ENCODE measurements around the gene DDX19B.
"Not testable (repeated sequence)": the region's sequence is repeated elsewhere in the genome, so short reads cannot be mapped to it uniquely, and the experiment has no call there.

The DDX19B gene

DNA sequence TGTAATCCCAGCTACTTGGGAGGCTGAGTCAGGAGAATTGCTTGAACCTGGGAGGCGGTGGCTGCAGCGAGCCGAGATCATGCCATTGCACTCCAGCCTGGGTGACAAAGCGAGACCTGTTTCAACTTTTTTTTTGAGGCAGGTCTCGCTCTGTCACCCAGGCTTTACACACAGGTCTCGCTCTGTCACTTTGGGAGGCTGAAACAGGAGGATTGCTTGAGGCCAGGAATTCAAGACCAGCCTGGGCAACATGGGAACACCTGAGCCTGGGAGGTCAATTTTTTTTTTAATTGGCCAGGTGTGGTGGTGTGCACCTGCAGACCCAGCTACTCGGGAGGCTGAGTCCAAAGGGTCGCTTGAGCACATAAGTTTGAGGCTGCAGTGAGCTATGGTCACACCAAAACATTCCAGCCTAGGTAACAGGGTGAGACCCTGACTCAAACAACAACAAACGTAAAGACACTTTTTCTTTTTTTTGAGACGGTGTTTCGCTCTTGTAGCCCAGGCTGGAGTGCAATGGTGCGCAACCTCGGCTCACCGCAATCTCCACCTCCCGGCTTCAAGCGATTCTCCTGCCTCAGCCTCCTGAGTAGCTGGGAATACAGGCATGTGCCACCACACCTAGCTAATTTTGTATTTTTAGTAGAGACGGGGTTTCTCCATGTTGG is 11.5 kb upstream of the DDX19B start:
- DNase-seq (ENCODE audit: low read depth) = not testable (repeated sequence)

- peak; percentile 82 for DNase-seq (ENCODE audit: low read depth)
Observed at GRCh38 chr16:70289229-70290094, 9.5 kb upstream of the DDX19B start, which contains the start of gene AARS1. TSS of gene AARS1 (minus strand) at chr16:70289506. CDS start at chr16:70282763, 6,743 bp downstream.

DNA sequence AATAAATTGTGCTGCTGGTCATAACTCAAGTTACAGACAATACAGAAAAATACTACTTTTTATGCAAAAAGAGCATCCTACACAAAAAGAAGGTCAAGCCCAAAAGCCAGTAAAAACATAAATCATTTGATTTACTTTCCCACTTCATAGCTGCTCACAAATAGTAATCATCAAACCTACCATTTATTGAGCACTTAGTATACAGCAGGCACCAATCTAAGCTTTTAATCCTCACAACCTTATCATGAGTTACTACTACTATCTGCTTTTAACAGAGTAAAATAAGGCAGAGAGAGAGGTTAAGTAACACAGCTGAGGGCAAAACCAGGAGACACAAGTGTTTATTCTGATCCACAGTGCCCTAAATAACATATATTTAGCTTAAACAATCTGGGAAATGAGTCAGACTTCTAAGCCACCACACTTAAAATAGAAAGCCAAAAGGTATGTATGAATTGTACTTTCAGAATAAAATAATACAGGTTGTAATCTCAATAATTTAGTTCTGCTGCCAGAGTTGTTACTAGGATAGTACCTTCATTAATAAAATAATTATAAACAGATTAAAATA is 8.0 kb upstream of the DDX19B start:
- DNase-seq (ENCODE audit: low read depth) = no peak

- not testable (repeated sequence) for DNase-seq (ENCODE audit: low read depth)
Observed at GRCh38 chr16:70292148-70292547, 6.8 kb upstream of the DDX19B start.

DNA sequence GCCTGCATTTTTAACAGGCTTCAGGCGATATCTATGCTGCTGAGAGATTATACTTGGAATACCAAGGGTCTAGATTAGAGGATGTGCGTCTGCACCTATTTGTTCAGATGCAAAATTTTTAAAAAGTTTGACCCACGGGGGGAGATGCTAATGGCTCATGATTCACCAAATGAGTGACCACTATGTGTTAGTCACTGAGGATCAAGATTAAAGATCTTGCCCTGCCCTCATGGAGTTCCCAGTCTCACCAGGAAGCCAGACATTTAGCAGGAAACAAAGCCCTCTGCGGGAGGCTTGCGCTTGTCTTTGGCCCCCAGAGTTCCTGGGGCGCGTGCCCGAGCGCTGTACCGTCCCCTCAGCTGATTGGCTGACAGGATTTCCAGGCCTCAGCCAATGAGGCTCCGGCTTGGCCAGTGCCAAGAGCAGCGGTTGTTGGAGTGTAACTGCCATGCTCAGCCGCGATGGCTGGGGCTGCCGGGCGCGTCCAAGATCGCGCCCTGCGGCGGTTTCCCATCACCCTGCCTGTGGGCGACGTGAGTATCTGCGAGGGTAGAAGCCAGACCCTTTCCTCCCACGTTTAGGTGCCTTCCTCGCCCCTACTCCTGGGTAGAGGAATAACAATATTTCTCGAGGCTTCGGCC is 4.5 kb upstream of the DDX19B start:
- no peak for DNase-seq (ENCODE audit: low read depth)

DNA sequence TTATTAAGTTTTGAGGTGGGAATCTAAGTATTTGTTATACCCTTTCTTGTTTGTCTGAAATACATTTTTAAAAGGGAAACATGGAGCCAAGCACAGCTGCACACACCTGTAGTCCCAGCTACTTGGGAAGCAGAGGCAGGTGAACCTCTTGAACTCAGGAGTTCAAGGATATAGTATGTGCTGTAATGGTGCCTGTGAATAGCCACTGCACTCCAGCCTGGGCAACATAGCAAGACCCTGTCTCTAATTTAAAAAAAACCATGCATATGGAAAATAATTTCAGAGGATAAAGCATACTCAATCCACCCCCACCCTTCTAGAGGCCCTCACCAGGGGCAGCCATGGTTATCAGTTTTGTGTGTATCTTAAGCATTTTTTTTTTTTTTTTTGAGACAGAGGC is 3.4 kb upstream of the DDX19B start:
- DNase-seq (ENCODE audit: low read depth) = no peak

DNA sequence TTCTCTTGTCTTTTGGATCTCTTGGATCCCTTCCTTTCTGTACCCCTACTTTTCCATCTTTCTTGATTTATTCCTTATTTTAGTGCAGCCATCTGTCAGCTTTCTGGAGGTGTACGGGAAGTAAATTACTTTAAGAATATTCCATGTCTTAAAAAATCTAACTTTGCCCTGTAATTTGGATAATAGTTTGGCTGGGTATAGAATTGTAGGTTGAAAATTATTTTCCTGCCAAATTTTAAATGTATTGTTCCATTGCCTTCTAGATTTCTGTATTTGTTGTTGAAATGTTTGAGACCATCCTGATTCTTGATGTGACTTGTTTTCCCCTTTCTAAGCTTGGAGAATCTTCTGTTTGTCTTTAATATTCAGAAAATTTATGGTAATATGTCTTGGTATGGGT is 2.1 kb downstream of the DDX19B start:
- DNase-seq (ENCODE audit: low read depth) = no peak

DNA sequence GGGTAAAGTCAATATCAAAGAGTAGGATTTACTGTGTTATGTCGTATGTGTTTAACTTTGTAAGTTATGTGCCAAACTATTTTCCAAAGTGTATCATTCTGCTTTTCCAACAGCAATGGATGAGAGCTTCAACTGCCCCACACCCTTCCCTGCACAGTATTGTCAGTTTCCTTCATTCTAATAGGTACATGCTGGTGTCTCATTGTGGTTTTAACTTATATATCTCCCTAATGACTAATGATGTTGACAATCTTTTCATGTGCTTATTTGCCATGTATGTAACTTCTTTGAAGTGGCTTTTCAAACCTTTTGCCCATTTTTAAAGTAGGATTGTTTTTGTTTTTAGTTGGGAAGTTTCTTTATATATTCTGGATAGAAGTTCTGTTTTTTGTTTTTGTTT is 3.8 kb downstream of the DDX19B start:
- no peak for DNase-seq (ENCODE audit: low read depth)

DNA sequence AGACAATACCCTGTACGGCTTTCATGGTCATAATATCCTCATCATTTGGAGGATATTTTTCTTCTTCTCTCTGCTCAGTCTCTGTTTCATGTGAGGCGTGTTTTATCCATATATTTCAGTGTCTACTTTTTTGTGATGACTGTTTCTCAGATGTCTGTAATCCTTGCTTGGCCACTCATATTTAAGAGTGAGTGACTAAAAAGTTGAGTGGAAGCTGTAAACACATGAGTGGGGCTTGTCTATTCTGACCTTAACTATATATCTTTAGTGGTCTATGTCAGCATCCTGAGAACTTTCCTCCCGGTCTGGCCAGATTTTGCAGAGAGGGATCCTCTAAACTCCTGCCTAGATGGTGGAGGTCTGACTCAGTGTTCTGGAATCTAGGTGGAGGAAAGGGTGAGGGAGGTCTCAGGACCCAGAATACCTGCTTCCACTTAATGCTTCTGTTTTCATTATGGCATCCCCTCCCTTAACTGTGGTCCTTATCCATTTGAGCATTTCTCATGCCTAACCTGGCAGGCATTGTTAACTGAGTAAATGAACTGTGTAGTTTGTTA is 6.0 kb downstream of the DDX19B start:
- DNase-seq (ENCODE audit: low read depth) = no peak

DNA sequence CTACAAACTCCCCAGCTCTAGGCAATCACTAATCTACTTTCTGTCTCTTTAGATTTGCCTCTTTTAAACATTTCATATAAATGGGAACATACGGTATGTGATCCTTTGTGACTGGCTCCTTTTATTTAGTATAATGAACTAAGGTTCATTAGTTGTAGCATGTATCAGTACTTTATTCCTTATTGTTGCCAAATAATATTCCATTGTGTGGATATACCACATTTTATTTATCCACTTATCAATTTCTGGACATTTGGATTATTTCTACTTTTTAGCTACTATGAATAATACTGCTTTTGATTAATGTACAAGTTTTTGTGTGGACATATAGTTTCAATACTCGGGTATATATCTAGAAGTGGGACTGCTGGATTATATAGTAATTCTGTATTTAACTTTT is 7.9 kb downstream of the DDX19B start:
- DNase-seq (ENCODE audit: low read depth) = no peak

- not testable (repeated sequence) for DNase-seq (ENCODE audit: low read depth)
Observed at GRCh38 chr16:70307726-70308125, 8.7 kb downstream of the DDX19B start.

- DNase-seq (ENCODE audit: low read depth) = no peak
Observed at GRCh38 chr16:70320121-70320520, 21.1 kb downstream of the DDX19B start.

GRCh38 chr16:70324998-70325747 is 26.2 kb downstream of the DDX19B start:
- DNase-seq (ENCODE audit: low read depth) = no peak

DNA sequence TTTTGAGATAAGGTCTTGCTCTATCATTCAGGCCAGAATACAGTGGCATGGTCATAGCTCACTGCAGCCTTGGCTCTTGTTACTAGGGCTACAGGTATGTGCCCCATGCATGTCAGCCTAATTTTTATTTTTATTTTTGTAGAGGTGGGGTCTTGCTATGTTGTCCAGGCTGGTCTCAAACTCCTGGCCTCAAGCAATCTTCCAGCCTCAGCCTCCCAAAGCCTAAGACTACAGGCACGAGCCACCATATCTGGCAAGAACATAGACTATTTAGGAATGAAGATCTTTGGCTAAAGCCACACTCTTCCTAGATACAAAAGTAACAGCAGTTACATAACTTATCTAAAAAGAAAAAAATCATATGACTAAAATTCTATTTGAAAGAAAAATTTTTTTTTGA is 32.1 kb downstream of the DDX19B start:
- no peak for DNase-seq (ENCODE audit: low read depth)

GRCh38 chr16:70331588-70332358 is 32.8 kb downstream of the DDX19B start:
- no peak for DNase-seq (ENCODE audit: low read depth)

GRCh38 chr16:70332728-70333127 is 33.7 kb downstream of the DDX19B start:
- DNase-seq (ENCODE audit: low read depth) = not testable (repeated sequence)

DNA sequence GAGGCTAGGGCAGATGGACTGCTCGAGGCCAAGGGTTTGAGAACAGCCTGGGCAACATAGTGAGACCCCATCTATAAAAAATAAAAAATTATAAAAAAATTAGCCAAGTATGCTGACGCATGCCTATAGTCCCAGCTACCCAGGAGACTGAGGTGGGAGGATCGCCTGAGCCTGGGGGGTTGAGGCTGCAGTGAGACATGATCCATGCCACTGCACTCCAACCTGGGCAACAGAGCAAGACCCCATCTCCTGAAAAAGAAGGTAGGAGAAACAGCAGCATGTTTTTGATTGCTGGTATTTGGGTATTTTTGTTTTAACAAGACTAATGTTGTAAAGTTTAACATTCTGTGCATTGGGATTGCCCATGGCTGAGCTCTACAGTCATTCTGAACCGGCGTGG is 38.8 kb downstream of the DDX19B start:
- no peak for DNase-seq (ENCODE audit: low read depth)

GRCh38 chr16:70341600-70341999 is 42.6 kb downstream of the DDX19B start:
- no peak for DNase-seq (ENCODE audit: low read depth)

DNA sequence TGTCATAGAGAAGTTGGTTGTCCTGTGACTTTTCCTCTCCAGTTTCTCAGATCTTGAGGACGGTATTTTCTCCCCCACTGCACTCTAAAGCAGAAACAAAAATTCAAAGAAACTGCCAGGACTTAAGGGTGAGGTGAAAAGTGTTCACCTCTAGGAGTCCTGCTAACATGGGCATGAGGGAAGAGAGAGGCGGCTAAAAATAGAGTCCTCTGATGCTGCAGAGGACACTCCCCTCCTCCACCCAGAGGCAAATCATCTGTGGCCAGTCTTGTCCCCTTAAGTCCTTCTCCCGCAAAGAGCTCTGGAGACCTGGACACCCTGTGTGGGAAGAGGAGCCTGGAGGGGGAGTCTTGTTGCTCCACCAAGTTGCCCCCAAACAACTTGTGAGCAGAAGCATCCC is 43.0 kb downstream of the DDX19B start:
- no peak for DNase-seq (ENCODE audit: low read depth)

DNA sequence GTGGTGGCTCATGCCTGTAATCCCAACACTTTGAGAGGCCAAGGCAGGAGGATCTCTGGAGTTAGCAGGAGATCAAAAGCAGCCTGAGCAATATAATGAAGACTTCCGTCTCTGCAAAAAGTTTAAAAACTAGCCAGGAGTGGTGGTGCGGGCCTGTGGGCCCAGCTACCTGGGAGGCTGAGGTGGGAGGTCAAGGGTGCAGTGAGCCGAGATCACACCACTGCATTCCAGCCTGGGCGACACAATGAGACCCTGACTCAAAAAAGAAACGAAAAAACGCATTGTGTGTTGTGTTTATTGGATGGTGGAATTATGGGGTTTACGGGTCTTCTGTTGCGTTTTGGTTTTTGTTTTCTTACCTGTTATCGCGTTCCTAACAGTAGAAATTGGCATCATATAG is 46.9 kb downstream of the DDX19B start:
- DNase-seq (ENCODE audit: low read depth) = no peak

DNA sequence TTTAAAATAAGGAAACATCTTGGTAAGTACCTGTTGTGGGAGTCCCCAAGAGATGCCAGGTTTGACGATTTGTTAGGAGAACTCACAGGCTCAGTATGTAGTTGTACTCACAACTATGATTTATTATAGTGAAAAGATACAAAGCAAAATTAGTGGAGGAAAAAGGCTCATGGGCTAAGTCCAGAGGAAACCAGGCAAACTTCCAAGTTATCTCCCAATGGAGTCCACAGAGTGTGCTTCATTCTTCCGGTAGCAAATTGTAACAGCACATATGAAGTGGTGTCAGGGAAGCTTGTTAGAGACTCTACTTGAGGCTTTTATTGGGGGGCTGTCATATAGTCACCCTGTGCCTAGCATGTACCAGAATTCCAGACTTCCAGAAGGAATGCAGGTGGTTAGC is 50.0 kb downstream of the DDX19B start:
- DNase-seq (ENCODE audit: low read depth) = no peak

All from stimulated activated CD8-positive, alpha-beta memory T cell treated with anti-CD3 and anti-CD28 coated beads, Interleukin-15, amount 100 ng/mL, for 1 hour (primary cell).